ENCODE measurements around the gene C17orf50. TPM values are rescaled to one million over a fixed set of nuclear protein-coding genes. Genes with fewer than 3 reads are reported as not detected.
A peak's percentile ranks its signal among the peaks of the same experiment; 100 is the strongest.

C17orf50 gene
- total and polyA plus RNA-seq, 3 donors from 2014 or later, result 48.8 to 154 (median 102) TPM

DNA sequence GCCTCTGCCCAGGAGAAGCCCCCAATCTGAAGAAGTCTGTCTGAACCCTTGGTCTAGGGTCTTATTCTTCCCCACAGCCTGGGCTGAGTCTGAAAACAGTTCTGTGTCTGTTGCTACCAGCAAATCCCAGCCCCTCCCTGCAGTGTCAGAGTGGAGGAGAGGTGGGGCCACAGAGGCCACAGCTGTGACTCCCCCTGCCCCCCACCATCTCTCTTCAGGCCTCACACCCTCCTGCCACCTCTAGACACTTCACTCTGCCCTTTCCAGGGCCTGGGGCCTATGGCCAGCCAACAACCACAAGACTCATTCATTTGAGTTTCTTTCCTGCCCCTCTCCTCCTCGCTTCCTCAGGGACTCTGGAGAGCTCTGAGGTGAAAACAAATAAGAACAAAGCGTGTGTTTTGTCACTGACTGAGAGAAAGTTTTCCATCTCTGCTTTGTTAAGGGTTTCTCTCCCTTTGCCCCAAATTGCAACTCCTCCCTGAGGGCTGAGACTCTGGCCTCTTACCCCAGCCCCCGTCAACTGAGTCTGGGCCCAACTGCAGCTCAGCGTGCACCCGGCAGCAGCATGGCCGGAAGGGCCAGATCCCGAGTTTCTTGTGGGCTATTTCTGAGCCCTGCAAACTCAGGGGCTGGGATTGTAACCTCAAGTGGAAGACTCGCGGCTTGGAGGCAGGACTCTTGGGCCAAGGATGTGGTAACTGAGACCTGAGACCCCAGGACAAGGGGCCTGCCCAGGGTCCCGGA is 13.2 kb downstream of the C17orf50 start:
- 71% methylated on average over 3 to 10 of the region's 10 CpGs for WGBS, 2 donors
- H3K4me3 ChIP-seq, result no peak overlapping the region
- H3K4me1 ChIP-seq, result peaks cover 18% of the 10 kb centered on the region
- TF ChIP-seq POLR2A (IDR thresholded peaks at IDR 0.05), result no peak
- TF ChIP-seq CTCF (IDR thresholded peaks at IDR 0.05), result no peak
- no peaks in the 10 kb centered on the region for H3K36me3 ChIP-seq (ENCODE audit: low read depth, missing control alignments)
- H3K9me3 ChIP-seq, result no peaks in the 10 kb centered on the region
- DNase-seq, result no peak
- peak overlapping the region; percentile 31 to 66 for H3K27ac ChIP-seq
- H3K27me3 ChIP-seq, result no peaks in the 10 kb centered on the region
- intact Hi-C loops (cut with DNase I; ENCODE audit: low total_unique reads), result no loop called here

- Histone ChIP-seq H3K4me3 (no peak overlapping the region), H3K27ac (peak overlapping the region in 1 of 2 donors; percentile 66), H3K27me3 (no peaks in the 10 kb centered on the region), H3K9me3 (no peaks in the 10 kb centered on the region), H3K36me3 (ENCODE audit: low read depth, missing control alignments) (no peaks in the 10 kb centered on the region), H3K4me1 (peaks cover 18% of the 10 kb centered on the region)
- DNase-seq, result peak; percentile 65
- 51 to 60% methylated on average over 5 of the region's 5 CpGs for WGBS, 2 donors
- TF ChIP-seq CTCF (IDR thresholded peaks at IDR 0.05) (no peak), POLR2A (IDR thresholded peaks at IDR 0.05) (no peak)
- intact Hi-C loops (cut with DNase I; ENCODE audit: low total_unique reads), result no loop called here
Observed at GRCh38 chr17:35774499-35774898, 13.8 kb downstream of the C17orf50 start.

GRCh38 chr17:35775039-35775438 is 14.4 kb downstream of the C17orf50 start:
- DNase-seq, result no peak
- H3K27ac ChIP-seq, result peak overlapping the region in 1 of 2 donors; percentile 66
- H3K4me3 ChIP-seq, result no peak overlapping the region
- 66 to 68% methylated on average over 5 of the region's 5 CpGs for WGBS, 2 donors
- H3K36me3 ChIP-seq (ENCODE audit: low read depth, missing control alignments), result no peaks in the 10 kb centered on the region
- no peaks in the 10 kb centered on the region for H3K27me3 ChIP-seq
- TF ChIP-seq CTCF (IDR thresholded peaks at IDR 0.05) (no peak), POLR2A (IDR thresholded peaks at IDR 0.05) (no peak)
- H3K4me1 ChIP-seq, result peaks cover 18% of the 10 kb centered on the region
- H3K9me3 ChIP-seq, result no peaks in the 10 kb centered on the region
- intact Hi-C loops (cut with DNase I; ENCODE audit: low total_unique reads), result no loop called here

- DNase-seq, result no peak
- Histone ChIP-seq H3K4me3 (no peak overlapping the region), H3K27me3 (no peaks in the 10 kb centered on the region), H3K27ac (peak overlapping the region in 1 of 2 donors; percentile 66), H3K4me1 (peaks cover 18% of the 10 kb centered on the region), H3K9me3 (no peaks in the 10 kb centered on the region), H3K36me3 (ENCODE audit: low read depth, missing control alignments) (no peaks in the 10 kb centered on the region)
- no peak for TF ChIP-seq POLR2A (IDR thresholded peaks at IDR 0.05)
- no peak for TF ChIP-seq CTCF (IDR thresholded peaks at IDR 0.05)
- intact Hi-C loops (cut with DNase I; ENCODE audit: low total_unique reads), result no loop called here
- 77 to 81% methylated on average over 6 of the region's 6 CpGs for WGBS, 2 donors
Observed at GRCh38 chr17:35775583-35775982, 14.9 kb downstream of the C17orf50 start.
